IMR-90 (cell line): ENCODE measurements around the gene NFATC1. TPM values are rescaled to one million over a fixed set of nuclear protein-coding genes. Genes with fewer than 3 reads are reported as not detected.

Source experiments
- ATAC-seq: fragments of 200-7000 bp; cut with Tn5 transposase; 2 replicates; pipeline ENCODE4 v1.9.1; 2020; ENCODE audit warnings: low read depth, mild to moderate bottlenecking, moderate library complexity
- BruUV-seq: library from RNA; stranded (reverse); fragments of 400-500 nt; replicated peaks from 2 replicates; lab custom pipeline; 2021; lab: Mats Ljungman, UMichigan
- CTCF ChIA-PET: fragments of 300-600 bp; formaldehyde crosslinking; extraction: SDS; loops from one replicate; lab custom pipeline; 2021; ENCODE audit warnings: antibody characterized with exemption; lab: Yijun Ruan, JAX
- POLR2A ChIA-PET: fragments of 300-600 bp; sonication (Branson Sonifier 250); formaldehyde crosslinking; loops from one replicate; lab custom pipeline; 2022; ENCODE audit warnings: antibody characterized with exemption; ENCODE audit not compliant: unreplicated experiment; lab: Charles Lee
- DNase-seq: peaks from one replicate; pipeline ENCODE4 v3.0.0; 2013
- H2AFZ ChIP-seq: replicated peaks from 2 replicates; pipeline ENCODE3; 2013; ENCODE audit warnings: low read length, mild to moderate bottlenecking; ENCODE audit not compliant: poor library complexity
- H2AK5ac ChIP-seq: 2 replicates; pipeline ENCODE4 v1.6.1; 2013; ENCODE audit warnings: low read depth, low read length, inconsistent platforms
- H2AK9ac ChIP-seq: replicated peaks from 2 replicates; pipeline ENCODE3; 2013; ENCODE audit warnings: mild to moderate bottlenecking, low read depth, low read length, moderate library complexity; ENCODE audit not compliant: poor library complexity
- H2BK120ac ChIP-seq: 2 replicates; pipeline ENCODE4 v1.6.1; 2013; ENCODE audit warnings: low read depth, low read length, inconsistent platforms
- H2BK15ac ChIP-seq: 3 replicates; pipeline ENCODE4 v1.6.1; 2013; ENCODE audit warnings: low read depth, low read length, inconsistent platforms
- H2BK20ac ChIP-seq: 2 replicates; pipeline ENCODE4 v1.6.1; 2013; ENCODE audit warnings: low read depth, mild to moderate bottlenecking, inconsistent platforms, low read length, moderate library complexity
- H2BK5ac ChIP-seq: 2 replicates; pipeline ENCODE4 v1.6.1; 2013; ENCODE audit warnings: mild to moderate bottlenecking, low read depth, low read length, inconsistent platforms; ENCODE audit not compliant: poor library complexity, severe bottlenecking
- H3K14ac ChIP-seq: replicated peaks from 2 replicates; pipeline ENCODE4 v1.6.1; 2013; ENCODE audit warnings: low read depth, low read length, inconsistent platforms
- H3K18ac ChIP-seq: 2 replicates; pipeline ENCODE4 v1.6.1; 2013; ENCODE audit warnings: low read depth, low read length, control low read depth
- H3K23ac ChIP-seq: 2 replicates; pipeline ENCODE4 v1.6.1; 2013; ENCODE audit warnings: low read depth, low read length, inconsistent platforms
- H3K27ac ChIP-seq: 2 replicates; pipeline ENCODE4 v1.5.1; 2013; ENCODE audit warnings: mild to moderate bottlenecking, control low read depth, low read length; ENCODE audit not compliant: insufficient read depth
- H3K27me3 ChIP-seq: 2 replicates; pipeline ENCODE4 v1.6.1; 2013; ENCODE audit warnings: low read length; ENCODE audit not compliant: control insufficient read depth, insufficient read depth
- H3K36me3 ChIP-seq: 2 replicates; pipeline ENCODE4 v1.6.1; 2013; ENCODE audit warnings: low read length, mixed read lengths; ENCODE audit not compliant: control insufficient read depth, insufficient read depth
- H3K4ac ChIP-seq: 2 replicates; pipeline ENCODE4 v1.6.1; 2013; ENCODE audit warnings: low read depth, low read length, inconsistent platforms
- H3K4me1 ChIP-seq: 2 replicates; pipeline ENCODE4 v1.6.1; 2013; ENCODE audit warnings: low read length, mixed read lengths; ENCODE audit not compliant: control insufficient read depth, insufficient read depth
- H3K4me2 ChIP-seq: 2 replicates; pipeline ENCODE4 v1.6.1; 2013; ENCODE audit warnings: low read depth, mild to moderate bottlenecking, control low read depth, low read length, moderate library complexity
- H3K4me3 ChIP-seq: 2 replicates; pipeline ENCODE4 v1.5.1; 2013; ENCODE audit warnings: low read depth, mild to moderate bottlenecking, control low read depth, low read length, moderate library complexity; ENCODE audit not compliant: insufficient read depth
- H3K56ac ChIP-seq: 2 replicates; pipeline ENCODE4 v1.6.1; 2013; ENCODE audit warnings: low read length, inconsistent platforms; ENCODE audit not compliant: insufficient read depth; ENCODE audit errors: extremely low read depth
- H3K79me1 ChIP-seq, 2 experiments: 2 replicates each; pipeline ENCODE4 v1.6.1; 2013; ENCODE audit warnings: low read length in 2 of 2, inconsistent platforms in 1 of 2, low read depth in 1 of 2
- H3K9ac ChIP-seq: 2 replicates; pipeline ENCODE4 v1.6.1; 2013; ENCODE audit warnings: low read depth, low read length, control low read depth
- H3K9me1 ChIP-seq: 2 replicates; pipeline ENCODE4 v1.6.1; 2013; ENCODE audit warnings: low read length, inconsistent platforms; ENCODE audit not compliant: insufficient read depth
- H3K9me3 ChIP-seq: 2 replicates; pipeline ENCODE4 v1.6.1; 2013; ENCODE audit warnings: low read length; ENCODE audit not compliant: control insufficient read depth, insufficient read depth
- H4K20me1 ChIP-seq: 2 replicates; pipeline ENCODE4 v1.6.1; 2013; ENCODE audit warnings: low read length, inconsistent platforms; ENCODE audit not compliant: insufficient read depth
- H4K5ac ChIP-seq: 2 replicates; pipeline ENCODE4 v1.6.1; 2013; ENCODE audit warnings: mild to moderate bottlenecking, low read depth, low read length, control low read depth
- H4K8ac ChIP-seq, 2 experiments: 2 replicates each; pipeline ENCODE4 v1.6.1; 2013; ENCODE audit warnings: low read depth in 2 of 2, low read length in 2 of 2, control low read depth in 1 of 2, inconsistent platforms in 1 of 2
- H4K91ac ChIP-seq: 2 replicates; pipeline ENCODE4 v1.6.1; 2013; ENCODE audit warnings: low read depth, low read length, inconsistent platforms; ENCODE audit not compliant: insufficient read depth
- BHLHE40 ChIP-seq: fragments of 150-350 bp; IDR thresholded peaks from 2 replicates; pipeline ENCODE4 v1.6.1; 2016; ENCODE audit warnings: mild to moderate bottlenecking, low read depth, low read length
- CEBPB ChIP-seq: IDR thresholded peaks from 2 replicates; pipeline ENCODE4 v1.6.1; 2012; ENCODE audit warnings: low read depth, low read length, improper control_type of control experiment
- CHD1 ChIP-seq: IDR thresholded peaks from 2 replicates; pipeline ENCODE4 v1.6.1; 2012; ENCODE audit warnings: low read depth, low read length, improper control_type of control experiment
- CTCF ChIP-seq: conservative IDR thresholded peaks from 2 replicates; pipeline ENCODE4 v1.5.1; 2012; ENCODE audit warnings: mild to moderate bottlenecking, low read depth, low read length, improper control_type of control experiment
- FOS ChIP-seq: fragments of 150-350 bp; IDR thresholded peaks from 2 replicates; pipeline ENCODE4 v1.6.1; 2016; ENCODE audit warnings: low read depth, low read length
- MAFK ChIP-seq: IDR thresholded peaks from 2 replicates; pipeline ENCODE4 v1.6.1; 2012; ENCODE audit warnings: low read depth, low read length, improper control_type of control experiment
- MAZ ChIP-seq: IDR thresholded peaks from 2 replicates; pipeline ENCODE4 v1.6.1; 2012; ENCODE audit warnings: low read depth, mild to moderate bottlenecking, low read length, improper control_type of control experiment, moderate library complexity, borderline replicate concordance
- MXI1 ChIP-seq: IDR thresholded peaks from 2 replicates; pipeline ENCODE4 v1.6.1; 2012; ENCODE audit warnings: low read depth, mild to moderate bottlenecking, low read length, moderate library complexity, borderline replicate concordance
- NFE2L2 ChIP-seq: fragments of 150-350 bp; IDR thresholded peaks from 2 replicates; pipeline ENCODE4 v1.6.1; 2016; ENCODE audit warnings: low read depth, mild to moderate bottlenecking, low read length
- POLR2A ChIP-seq: IDR thresholded peaks from 2 replicates; pipeline ENCODE4 v1.6.1; 2012; ENCODE audit warnings: mild to moderate bottlenecking, low read depth, low read length
- RAD21 ChIP-seq: IDR thresholded peaks from 2 replicates; pipeline ENCODE4 v1.6.1; 2012; ENCODE audit warnings: low read length, improper control_type of control experiment
- RCOR1 ChIP-seq: IDR thresholded peaks from 2 replicates; pipeline ENCODE4 v1.6.1; 2012; ENCODE audit warnings: mild to moderate bottlenecking, low read length, improper control_type of control experiment; ENCODE audit not compliant: insufficient replicate concordance
- RFX5 ChIP-seq: IDR thresholded peaks from 2 replicates; pipeline ENCODE4 v1.8.0; 2012; ENCODE audit warnings: low read depth, mild to moderate bottlenecking, low read length, moderate library complexity
- SMC3 ChIP-seq: fragments of 150-350 bp; IDR thresholded peaks from 2 replicates; pipeline ENCODE4 v1.6.1; 2016; ENCODE audit warnings: low read depth, mild to moderate bottlenecking, antibody characterized with exemption, low read length, moderate library complexity
- USF2 ChIP-seq: fragments of 150-350 bp; IDR thresholded peaks from 2 replicates; pipeline ENCODE4 v1.6.1; 2017; ENCODE audit warnings: mild to moderate bottlenecking, antibody characterized with exemption, low read length, low read depth
- WGBS, 2 experiments: methylation state at CpG; one replicate each; pipeline versions ENCODE4 v1.1.5 to v1.1.7; 2013; ENCODE audit warnings: missing lambda C conversion rate in 2 of 2; ENCODE audit not compliant: insufficient read length in 1 of 2; ENCODE audit errors: extremely low coverage in 2 of 2; 5-methylcytosine and 5-hydroxymethylcytosine counted together
- dilution Hi-C: fragments of 300-500 bp; cut with HindIII; formaldehyde crosslinking; loops from one replicate; pipeline ENCODE4 v1.14.3; 2018; ENCODE audit warnings: low sequenced_read_pairs; ENCODE audit not compliant: unreplicated experiment
- in situ Hi-C: fragments of 300-500 bp; cut with MboI; formaldehyde crosslinking; loops from 3 replicates; pipeline ENCODE4 v1.14.3; 2019; ENCODE audit warnings: low sequenced_read_pairs, inconsistent platforms, mixed read lengths
- intact Hi-C: fragments of 100-400 bp; cut with micrococcal nuclease; formaldehyde crosslinking; loops from 2 replicates; pipeline ENCODE4 v1.10.0; 2022
- polyA plus RNA-seq, 3 experiments: library from polyadenylated mRNA; depleted of rRNA; stranded (reverse); fragments of >200 nt; gene quantifications; 2 replicates each; pipeline ENCODE4 v1.2.3, GENCODE V29; 2012; ENCODE audit warnings: low replicate concordance in 1 of 3
- total RNA-seq: library from RNA; depleted of rRNA; stranded (reverse); fragments of >200 nt; gene quantifications from 2 replicates; pipeline ENCODE4 v1.2.3, GENCODE V29; 2012
- TF ChIP-seq, protein P1 (sequence below): fragments of 150-350 bp; IDR thresholded peaks from 2 replicates; pipeline ENCODE4 v1.6.1; 2016; ENCODE audit warnings: low read depth, mild to moderate bottlenecking, low read length, moderate library complexity, borderline replicate concordance

The NFATC1 gene
- total and polyA plus RNA-seq, 2 of the 4 experiments (the other 2 are of a cell fraction), result 0.36 to 1.8 TPM

DNA sequence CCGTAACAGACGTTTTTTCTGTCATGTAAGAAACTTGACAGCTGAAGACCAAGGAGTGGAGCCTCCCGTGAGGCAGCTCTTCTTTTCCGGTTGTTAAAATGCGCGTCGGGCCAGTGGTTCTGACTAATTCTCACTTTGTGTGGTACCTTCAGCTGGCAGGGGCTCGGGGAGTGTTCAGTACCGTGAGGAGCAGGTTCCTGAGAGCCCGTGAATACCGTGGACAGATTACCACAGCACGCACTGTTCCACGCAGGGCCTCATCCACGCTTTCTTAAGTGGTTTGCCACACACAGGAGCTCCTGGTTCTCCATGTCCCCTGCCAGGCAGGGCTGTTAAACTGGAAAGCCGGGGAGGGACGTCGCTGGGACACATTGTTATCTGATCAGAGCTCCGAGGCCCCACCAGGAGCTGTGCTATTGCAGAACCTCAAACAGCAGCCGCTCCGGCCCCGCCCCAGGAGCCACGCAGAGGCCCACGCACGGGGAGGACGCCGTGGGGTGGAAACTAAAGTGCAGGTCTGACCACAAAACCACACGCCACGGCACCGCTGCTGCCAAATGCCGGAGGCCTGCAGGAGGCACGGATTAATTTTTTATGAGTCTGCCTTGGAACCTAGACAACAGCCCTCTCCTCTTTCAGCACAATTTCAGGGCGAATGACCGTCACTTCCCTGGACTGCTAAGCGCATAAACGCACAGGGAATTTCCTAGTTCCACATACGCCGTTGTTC, 43.3 kb downstream of the NFATC1 start:
- Histone ChIP-seq H3K27ac (no peak overlapping the region), H3K56ac (no peak overlapping the region), H2AK5ac (no peak overlapping the region), H3K4me2 (no peak overlapping the region), H3K9ac (no peak overlapping the region), H3K4me3 (no peak overlapping the region), H3K9me3 (no peaks in the 10 kb centered on the region), H3K27me3 (no peaks in the 10 kb centered on the region), H2AK9ac (no peak overlapping the region), H4K91ac (no peak overlapping the region), H3K36me3 (no peaks in the 10 kb centered on the region; the same call in 1 of the 2 replicates), H4K8ac (no peak overlapping the region), H3K79me1 (no peaks in the 10 kb centered on the region), H3K14ac (no peak overlapping the region), H2AFZ (no peak overlapping the region), H2BK120ac (no peak overlapping the region), H3K9me1 (no peaks in the 10 kb centered on the region), H4K5ac (no peak overlapping the region), H4K20me1 (no peaks in the 10 kb centered on the region; the same call in 1 of the 2 replicates), H2BK20ac (no peak overlapping the region), H2BK5ac (no peak overlapping the region), H2BK15ac (no peak overlapping the region), H3K4me1 (no peaks in the 10 kb centered on the region), H3K18ac (no peak overlapping the region), H3K23ac (no peak overlapping the region), H3K4ac (no peak overlapping the region)
- no peak for TF ChIP-seq USF2
- no peak for TF ChIP-seq CTCF
- TF ChIP-seq CEBPB, result no peak
- TF ChIP-seq FOS, result no peak
- no peak for TF ChIP-seq RCOR1
- no peak for TF ChIP-seq POLR2A
- TF ChIP-seq RAD21, result no peak
- no peak for TF ChIP-seq MAZ
- no peak for TF ChIP-seq RFX5
- no peak for TF ChIP-seq MXI1
- no peak for TF ChIP-seq BHLHE40
- TF ChIP-seq MAFK, result no peak
- TF ChIP-seq CHD1, result no peak
- TF ChIP-seq NFE2L2, result no peak
- TF ChIP-seq SMC3, result no peak
- TF ChIP-seq, protein P1, sequence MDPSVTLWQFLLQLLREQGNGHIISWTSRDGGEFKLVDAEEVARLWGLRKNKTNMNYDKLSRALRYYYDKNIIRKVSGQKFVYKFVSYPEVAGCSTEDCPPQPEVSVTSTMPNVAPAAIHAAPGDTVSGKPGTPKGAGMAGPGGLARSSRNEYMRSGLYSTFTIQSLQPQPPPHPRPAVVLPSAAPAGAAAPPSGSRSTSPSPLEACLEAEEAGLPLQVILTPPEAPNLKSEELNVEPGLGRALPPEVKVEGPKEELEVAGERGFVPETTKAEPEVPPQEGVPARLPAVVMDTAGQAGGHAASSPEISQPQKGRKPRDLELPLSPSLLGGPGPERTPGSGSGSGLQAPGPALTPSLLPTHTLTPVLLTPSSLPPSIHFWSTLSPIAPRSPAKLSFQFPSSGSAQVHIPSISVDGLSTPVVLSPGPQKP, result no peak
- ATAC-seq (no peak), DNase-seq (peak; percentile 6)
- in situ Hi-C loops (no loop called here), intact Hi-C loops (no loop called here), dilution Hi-C loops (no loop called here)
- BruUV-seq, result no TSS peak
- ChIA-PET POLR2A (no interaction called here), CTCF (no interaction called here)
- WGBS, 2 experiments, result 76% methylated on average over 29 of the region's 37 CpGs; no CpG with 5 or more reads in 1 of the 2 experiments
